B cell (primary cell): ENCODE data around the gene DDX56.

ENCODE experiments used
- EZH2 ChIP-seq: IDR thresholded peaks from 2 replicates; pipeline ENCODE4 v1.6.1; 2012; ENCODE audit warnings: borderline replicate concordance, low read depth, mild to moderate bottlenecking, moderate library complexity, low read length; ENCODE audit not compliant: insufficient read depth, poor library complexity, severe bottlenecking
- TF ChIP-seq, protein P1 (sequence below): fragments of 200-600 bp; IDR thresholded peaks from one replicate; pipeline ENCODE4 v1.8.0; 2022; ENCODE audit warnings: antibody characterized with exemption, mild to moderate bottlenecking

DNA sequence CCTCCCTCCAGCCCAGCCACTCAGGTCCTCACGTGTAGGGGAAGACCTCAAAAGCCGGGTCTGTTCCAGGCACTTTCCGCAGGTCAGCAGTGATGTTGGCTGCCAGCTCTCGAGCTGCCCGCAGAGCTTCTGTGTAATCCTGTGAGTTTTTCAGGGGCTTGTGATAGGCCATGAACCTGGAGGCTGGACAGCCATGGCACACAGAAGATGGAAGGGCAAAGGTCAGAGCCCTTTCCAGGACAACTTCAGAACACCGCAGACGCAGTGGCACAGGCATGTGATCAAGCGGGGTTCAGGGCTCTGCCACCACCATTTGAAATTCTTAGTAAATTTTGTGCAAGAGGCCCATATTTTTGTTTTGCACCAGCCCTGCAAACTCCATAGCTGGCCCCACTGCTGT lies 56.5 kb downstream of the DDX56 start:
- TF ChIP-seq, protein P1, sequence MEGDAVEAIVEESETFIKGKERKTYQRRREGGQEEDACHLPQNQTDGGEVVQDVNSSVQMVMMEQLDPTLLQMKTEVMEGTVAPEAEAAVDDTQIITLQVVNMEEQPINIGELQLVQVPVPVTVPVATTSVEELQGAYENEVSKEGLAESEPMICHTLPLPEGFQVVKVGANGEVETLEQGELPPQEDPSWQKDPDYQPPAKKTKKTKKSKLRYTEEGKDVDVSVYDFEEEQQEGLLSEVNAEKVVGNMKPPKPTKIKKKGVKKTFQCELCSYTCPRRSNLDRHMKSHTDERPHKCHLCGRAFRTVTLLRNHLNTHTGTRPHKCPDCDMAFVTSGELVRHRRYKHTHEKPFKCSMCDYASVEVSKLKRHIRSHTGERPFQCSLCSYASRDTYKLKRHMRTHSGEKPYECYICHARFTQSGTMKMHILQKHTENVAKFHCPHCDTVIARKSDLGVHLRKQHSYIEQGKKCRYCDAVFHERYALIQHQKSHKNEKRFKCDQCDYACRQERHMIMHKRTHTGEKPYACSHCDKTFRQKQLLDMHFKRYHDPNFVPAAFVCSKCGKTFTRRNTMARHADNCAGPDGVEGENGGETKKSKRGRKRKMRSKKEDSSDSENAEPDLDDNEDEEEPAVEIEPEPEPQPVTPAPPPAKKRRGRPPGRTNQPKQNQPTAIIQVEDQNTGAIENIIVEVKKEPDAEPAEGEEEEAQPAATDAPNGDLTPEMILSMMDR: no peak
- TF ChIP-seq EZH2: no peak
